Fibroblast of skin of back (primary cell): ENCODE data around the gene LARP4.

Source experiments
- DNase-seq: peaks from one replicate; pipeline ENCODE4 v3.0.0-alpha.2; 2013

LARP4 gene

DNA sequence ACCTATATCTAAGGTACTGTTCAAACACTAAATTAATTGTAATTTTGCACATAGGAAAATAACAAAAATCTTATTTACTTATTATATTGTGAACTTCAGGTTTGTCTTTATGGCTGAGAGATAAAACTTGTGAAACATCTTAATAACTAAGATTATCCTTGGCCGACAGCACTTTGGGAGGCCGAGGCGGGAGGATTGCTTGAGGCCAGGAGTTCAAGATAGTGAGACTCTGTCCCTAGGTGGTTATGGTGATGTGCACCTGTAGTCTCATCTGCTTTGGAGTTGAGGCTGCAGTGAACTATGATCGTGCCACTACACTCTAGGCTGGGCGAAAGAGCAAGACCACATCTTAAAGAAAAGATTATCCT, 126.7 kb downstream of the LARP4 start:
- DNase-seq = no peak

DNA sequence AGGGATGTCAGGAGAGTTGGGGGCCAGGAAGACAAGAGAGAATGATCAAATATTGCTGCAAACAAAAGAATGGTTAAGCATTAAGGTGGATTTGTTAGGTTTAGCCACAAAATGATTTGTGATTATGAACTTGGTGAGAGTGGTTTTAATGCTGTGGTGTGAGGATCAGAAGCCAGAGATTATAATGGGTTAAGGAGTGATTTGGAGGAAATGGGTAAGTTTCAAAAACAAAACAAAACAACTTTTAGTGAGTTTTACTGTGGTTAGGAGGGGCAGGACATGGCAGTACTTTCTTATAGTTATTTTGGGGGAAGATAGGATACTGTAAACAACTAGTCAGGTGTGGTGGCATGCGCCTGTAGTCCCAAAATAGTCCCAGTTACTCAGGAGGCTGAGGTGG, 128.1 kb downstream of the LARP4 start:
- DNase-seq = no peak

DNA sequence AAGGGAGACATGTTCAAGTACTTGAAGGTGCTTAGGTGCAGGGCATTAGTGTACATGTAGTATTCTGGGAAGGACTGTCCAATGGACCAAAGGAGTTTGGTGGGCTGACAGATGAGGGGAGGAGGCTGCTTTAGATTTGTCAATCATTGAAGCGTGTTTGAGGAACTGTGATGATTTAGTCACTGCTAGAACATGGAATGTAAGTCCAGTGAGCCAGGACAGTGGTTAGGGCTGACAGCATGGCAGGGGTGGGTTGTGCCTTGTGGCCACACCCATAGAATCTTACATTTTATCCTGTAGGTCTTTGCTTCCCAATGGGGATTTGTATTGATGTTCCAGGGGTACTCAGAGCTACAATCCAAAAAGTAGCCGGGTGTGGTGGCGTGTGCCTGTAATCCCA, 128.7 kb downstream of the LARP4 start:
- DNase-seq = no peak
